B cell (primary cell): ENCODE results near the gene TEX51. TPM values are rescaled to one million over a fixed set of nuclear protein-coding genes. Genes with fewer than 3 reads are reported as not detected.

Source experiments
- ATAC-seq: fragments of 200-7000 bp; cut with Tn5 transposase; one replicate; pipeline ENCODE4 v1.10.0; 2021; ENCODE audit warnings: low read depth, mild to moderate bottlenecking, moderate number of reproducible peaks, moderate library complexity
- CTCF ChIA-PET: fragments of 350-600 bp; sonication (Branson Sonifier 250); formaldehyde crosslinking; loops from one replicate; lab custom pipeline; 2021; ENCODE audit warnings: antibody characterized with exemption, inconsistent platforms; lab: Charles Lee
- POLR2A ChIA-PET: fragments of 350-600 bp; sonication (Branson Sonifier 250); formaldehyde crosslinking; loops from one replicate; lab custom pipeline; 2021; ENCODE audit warnings: antibody characterized with exemption; lab: Charles Lee
- DNase-seq: peaks from one replicate; pipeline ENCODE4 v3.0.0; 2013
- H2AFZ ChIP-seq: 2 replicates; pipeline ENCODE4 v1.6.1; 2012; ENCODE audit warnings: mild to moderate bottlenecking, low read depth, low read length; ENCODE audit not compliant: insufficient read depth, poor library complexity, severe bottlenecking
- H3K27ac ChIP-seq, 2 donors: 1 replicate in 1 of 2; 2 replicates in 1 of 2; pipeline ENCODE4 v1.5.1; 2012 to 2013; ENCODE audit warnings: low read length in 2 of 2, mild to moderate bottlenecking in 2 of 2, moderate library complexity in 1 of 2
- H3K27me3 ChIP-seq, 4 experiments: fragments of 200-600 bp in 1 of 4; sonication (generic) in 1 of 4; replicated peaks in 1 of 4; 1 replicate in 2 of 4; 2 replicates in 2 of 4; pipeline versions ENCODE4 v1.6.1 to v1.7.0; 2013 to 2016; ENCODE audit warnings: low read length in 3 of 4, mild to moderate bottlenecking in 2 of 4, mixed read lengths in 1 of 4, moderate library complexity in 1 of 4; ENCODE audit not compliant: insufficient read depth in 4 of 4, control insufficient read depth in 3 of 4; ENCODE audit errors: control extremely low read depth in 1 of 4
- H3K36me3 ChIP-seq, 2 experiments: replicated peaks in 1 of 2; 1 replicate in 1 of 2; 2 replicates in 1 of 2; pipeline versions ENCODE4 v1.6.1 to v1.7.1; 2013; ENCODE audit warnings: low read length in 1 of 2; ENCODE audit not compliant: insufficient read depth in 2 of 2, control insufficient read depth in 1 of 2; ENCODE audit errors: control extremely low read depth in 1 of 2, extremely low read depth in 1 of 2
- H3K4me1 ChIP-seq, 2 donors: fragments of 200-600 bp in 1 of 2; sonication (generic) in 1 of 2; 1 replicate in 1 of 2; 2 replicates in 1 of 2; pipeline versions ENCODE4 v1.5.1 to v1.6.1; 2013 to 2017; ENCODE audit warnings: low read length in 2 of 2; ENCODE audit not compliant: control insufficient read depth in 2 of 2, insufficient read depth in 2 of 2
- H3K4me2 ChIP-seq: replicated peaks from 2 replicates; pipeline ENCODE3; 2012; ENCODE audit warnings: mild to moderate bottlenecking, low read depth, low read length; ENCODE audit not compliant: poor library complexity, severe bottlenecking
- H3K4me3 ChIP-seq, 5 experiments: fragments of 200-600 bp in 1 of 5; sonication (generic) in 1 of 5; 1 replicate in 3 of 5; 2 replicates in 2 of 5; pipeline versions ENCODE4 v1.5.1 to v1.7.0; 2011 to 2016; ENCODE audit warnings: low read length in 4 of 5, mild to moderate bottlenecking in 4 of 5, low read depth in 2 of 5, control low read depth in 1 of 5, moderate library complexity in 1 of 5; ENCODE audit not compliant: insufficient read depth in 1 of 5; ENCODE audit errors: control extremely low read depth in 1 of 5, extremely low read depth in 1 of 5
- H3K79me2 ChIP-seq: fragments of 200-600 bp; sonication (generic); one replicate; pipeline ENCODE4 v1.6.0; 2016; ENCODE audit warnings: low read length; ENCODE audit not compliant: control insufficient read depth, insufficient read depth
- H3K9ac ChIP-seq: fragments of 200-600 bp; sonication (generic); 2 replicates; pipeline ENCODE4 v1.6.1; 2017; ENCODE audit warnings: mild to moderate bottlenecking, low read length, moderate library complexity
- H3K9me3 ChIP-seq, 3 donors: one replicate each; pipeline versions ENCODE4 v1.6.1 to v1.7.1; 2013; ENCODE audit warnings: low read length in 2 of 3; ENCODE audit not compliant: control insufficient read depth in 2 of 3, insufficient read depth in 1 of 3; ENCODE audit errors: control extremely low read depth in 1 of 3
- H4K20me1 ChIP-seq: 2 replicates; pipeline ENCODE4 v1.6.0; 2012; ENCODE audit warnings: mild to moderate bottlenecking, low read length; ENCODE audit not compliant: insufficient read depth, control insufficient read depth, poor library complexity, severe bottlenecking
- H3K27ac Mint-ChIP-seq: one replicate; pipeline ENCODE4 v1.8.0; 2021; ENCODE audit warnings: mixed read lengths
- H3K27me3 Mint-ChIP-seq: one replicate; pipeline ENCODE4 v1.8.0; 2021; ENCODE audit warnings: mixed read lengths
- H3K4me1 Mint-ChIP-seq: one replicate; pipeline ENCODE4 v1.8.0; 2021; ENCODE audit warnings: mixed read lengths
- H3K4me3 Mint-ChIP-seq: one replicate; pipeline ENCODE4 v1.8.0; 2021; ENCODE audit warnings: mixed read lengths
- H3K9me3 Mint-ChIP-seq: one replicate; pipeline ENCODE4 v1.8.0; 2022; ENCODE audit warnings: mixed read lengths; ENCODE audit not compliant: insufficient read depth
- CTCF ChIP-seq: fragments of 200-600 bp; IDR thresholded peaks from one replicate; pipeline ENCODE4 v1.8.0; 2022; ENCODE audit warnings: antibody characterized with exemption, mild to moderate bottlenecking
- EZH2 ChIP-seq: IDR thresholded peaks from 2 replicates; pipeline ENCODE4 v1.6.1; 2012; ENCODE audit warnings: borderline replicate concordance, low read depth, mild to moderate bottlenecking, moderate library complexity, low read length; ENCODE audit not compliant: insufficient read depth, poor library complexity, severe bottlenecking
- WGBS: methylation state at CpG from one replicate; pipeline ENCODE4 v1.1.5; 2013; ENCODE audit warnings: missing lambda C conversion rate; ENCODE audit not compliant: insufficient coverage; 5-methylcytosine and 5-hydroxymethylcytosine counted together
- intact Hi-C: fragments of 100-400 bp; cut with micrococcal nuclease; formaldehyde crosslinking; loops from one replicate; pipeline ENCODE4 v1.10.0; 2022
- polyA plus RNA-seq: library from polyadenylated mRNA; depleted of rRNA; stranded (reverse); fragments of >200 nt; gene quantifications from 2 replicates; pipeline ENCODE4 v1.2.3, GENCODE V29; 2012
- total RNA-seq, 2 donors: library from RNA; stranded (reverse); fragments of 120-200 nt in 1 of 2; gene quantifications; 1 replicate in 1 of 2; 2 replicates in 1 of 2; pipeline versions ENCODE4 v1.2.3 to v1.2.4, GENCODE V29; 2013 to 2022

Gene TEX51
- total and polyA plus RNA-seq, 2 donors (not counting 1 experiment from before 2014, with no cell fraction given): not detected

DNA sequence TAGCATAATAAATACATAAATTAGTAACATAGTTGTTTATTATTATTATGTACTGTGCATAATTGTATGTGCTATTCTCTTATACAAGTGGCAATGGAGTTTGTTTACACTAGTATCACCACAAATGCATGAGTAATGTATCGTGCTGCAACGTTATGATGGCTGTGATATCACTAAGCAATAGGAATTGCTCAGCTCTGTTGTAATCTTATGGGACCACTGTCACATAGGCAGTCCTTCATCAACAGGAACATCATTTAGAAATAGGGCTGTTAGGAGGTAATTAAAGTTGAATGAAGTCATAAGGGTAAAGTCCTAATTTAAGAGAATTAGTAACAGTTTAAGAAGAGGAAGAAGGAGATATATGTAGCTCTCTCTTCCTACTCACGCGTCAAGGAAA lies 33.8 kb downstream of the TEX51 start:
- DNase-seq (no peak), ATAC-seq (no peak)
- Histone ChIP-seq H4K20me1 (no peaks in the 10 kb centered on the region), H3K79me2 (no peaks in the 10 kb centered on the region), H3K27me3 (peaks cover 0 to 16% (median 0%) of the 10 kb centered on the region in 4 experiments), H3K4me2 (no peak overlapping the region), H2AFZ (no peak overlapping the region), H3K27ac (no peak overlapping the region), H3K36me3 (no peaks in the 10 kb centered on the region), H3K4me3 (no peak overlapping the region), H3K9ac (no peak overlapping the region), H3K9me3 (peaks cover 0 to 23% (median 0%) of the 10 kb centered on the region in 3 donors), H3K4me1 (peaks cover 3 to 7% of the 10 kb centered on the region in 2 donors)
- H3K4me1 Mint-ChIP-seq: peaks cover 7% of the 10 kb centered on the region
- H3K4me3 Mint-ChIP-seq: no peak overlapping the region
- peaks cover 14% of the 10 kb centered on the region for H3K27me3 Mint-ChIP-seq
- ChIA-PET CTCF (no interaction called here), POLR2A (no interaction called here)
- no CpG with 5 or more reads among the region's 4 CpGs for WGBS
- TF ChIP-seq CTCF: no peak
- no peak for TF ChIP-seq EZH2
- intact Hi-C loops: no loop called here
- no peak overlapping the region for H3K27ac Mint-ChIP-seq
- H3K9me3 Mint-ChIP-seq: peaks cover 4% of the 10 kb centered on the region

GRCh38 chr2:126932966-126933710 lies 34.4 kb downstream of the TEX51 start:
- Histone ChIP-seq H2AFZ (no peak overlapping the region), H3K9ac (no peak overlapping the region), H3K79me2 (no peaks in the 10 kb centered on the region), H3K27ac (no peak overlapping the region), H4K20me1 (no peaks in the 10 kb centered on the region), H3K4me3 (no peak overlapping the region), H3K9me3 (peaks cover 0 to 23% (median 0%) of the 10 kb centered on the region in 3 donors), H3K27me3 (peaks cover 0 to 16% (median 1%) of the 10 kb centered on the region in 4 experiments), H3K4me2 (no peak overlapping the region), H3K36me3 (no peaks in the 10 kb centered on the region), H3K4me1 (peaks cover 3 to 7% of the 10 kb centered on the region in 2 donors)
- H3K27ac Mint-ChIP-seq: no peak overlapping the region
- H3K9me3 Mint-ChIP-seq: peaks cover 3% of the 10 kb centered on the region
- DNase-seq: no peak
- 68% methylated on average over 8 of the region's 14 CpGs for WGBS
- ATAC-seq: no peak
- H3K4me1 Mint-ChIP-seq: peaks cover 7% of the 10 kb centered on the region
- ChIA-PET POLR2A (no interaction called here), CTCF (no interaction called here)
- intact Hi-C loops: no loop called here
- H3K4me3 Mint-ChIP-seq: no peak overlapping the region
- peaks cover 17% of the 10 kb centered on the region for H3K27me3 Mint-ChIP-seq
- TF ChIP-seq EZH2 (no peak), CTCF (no peak)
